BJ (cell line): ENCODE data around the gene GMPS. TPM values are rescaled to one million over a fixed set of nuclear protein-coding genes. Genes with fewer than 3 reads are reported as not detected.
"Not testable (repeated sequence)": the region's sequence is repeated elsewhere in the genome, so short reads cannot be mapped to it uniquely, and the experiment has no call there.

ENCODE experiments used
- CTCF ChIA-PET: fragments of 350-600 bp; formaldehyde crosslinking; extraction: SDS; loops from one replicate; lab custom pipeline; 2021; ENCODE audit warnings: antibody characterized with exemption, inconsistent platforms; lab: Yijun Ruan, JAX
- POLR2A ChIA-PET: fragments of 300-600 bp; sonication (Branson Sonifier 250); formaldehyde crosslinking; extraction: SDS; loops from one replicate; lab custom pipeline; 2021; ENCODE audit warnings: antibody characterized with exemption; lab: Charles Lee
- DNase-seq: peaks from one replicate; pipeline ENCODE4 v3.0.0-alpha.2; 2011; ENCODE audit warnings: low read depth
- H3K27me3 ChIP-seq: 2 replicates; pipeline ENCODE4 v1.6.0; 2011; ENCODE audit warnings: low read length; ENCODE audit not compliant: control insufficient read depth, insufficient read depth
- H3K36me3 ChIP-seq: 2 replicates; pipeline ENCODE4 v1.5.1; 2011; ENCODE audit warnings: low read length; ENCODE audit not compliant: control insufficient read depth, insufficient read depth
- H3K4me3 ChIP-seq: 2 replicates; pipeline ENCODE4 v1.5.1; 2011; ENCODE audit warnings: low read depth, mild to moderate bottlenecking, control low read depth, low read length
- CTCF ChIP-seq: IDR thresholded peaks from 2 replicates; pipeline ENCODE4 v1.5.1; 2011; ENCODE audit warnings: low read depth, mild to moderate bottlenecking, control low read depth, inconsistent platforms, low read length, moderate library complexity; ENCODE audit not compliant: insufficient read depth
- polyA minus RNA-seq: library from RNA; depleted of rRNA, polyadenylated mRNA; stranded (reverse); fragments of >200 nt; gene quantifications from 2 replicates; pipeline ENCODE4 v1.2.3, GENCODE V29; 2011; rRNA and poly(A)+ RNA removed
- polyA plus RNA-seq: library from polyadenylated mRNA; depleted of rRNA; stranded (reverse); fragments of >200 nt; gene quantifications from 2 replicates; pipeline ENCODE4 v1.2.3, GENCODE V29; 2011; rRNA removed

Gene GMPS
- 13.6 and 32.1 TPM in 2 replicates for polyA plus RNA-seq
- 17.4 and 24.8 TPM in 2 replicates for polyA minus RNA-seq

- CTCF ChIA-PET, result interaction anchor here (0.7 to 1.2 kb wide), 3 partner anchors 9 to 102 kb away, joined by 3 read pairs; no protein-coding TSS in a partner anchor
- Histone ChIP-seq H3K36me3 (no peaks in the 10 kb centered on the region), H3K4me3 (peak within 1 kb of the TSS; percentile 99), H3K27me3 (no peaks in the 10 kb centered on the region)
- POLR2A ChIA-PET, result interaction anchor here (0.6 kb wide), 2 partner anchors 605 to 736 kb away, joined by 3 to 11 read pairs; no protein-coding TSS in a partner anchor
- DNase-seq, result peak; percentile 61
- TF ChIP-seq CTCF, result peak; percentile 14; the same call in 1 of the 2 replicates
Measured at GRCh38 chr3:155870133-155870944, at the start of gene GMPS. Gene GMPS (plus strand): TSS chr3:155870650. CDS start chr3:155870871, 221 bp downstream.

GRCh38 chr3:155828490-155829098 is 41.9 kb upstream of the GMPS start:
- POLR2A ChIA-PET, H3K27me3 ChIP-seq, DNase-seq, H3K36me3 ChIP-seq, H3K4me3 ChIP-seq: not testable (repeated sequence)
- CTCF ChIA-PET, result interaction anchor here (1.6 to 1.8 kb wide), 2 partner anchors 22 to 23 kb away, joined by 7 read pairs; partner anchors contain the start of gene C3orf33

GRCh38 chr3:155835341-155836071 is 34.9 kb upstream of the GMPS start:
- POLR2A ChIA-PET, result no interaction called here
- CTCF ChIA-PET, result interaction anchor here (1.2 kb wide), 1 partner anchor 30 kb away, joined by 4 read pairs; the partner anchor contains the start of gene C3orf33
- TF ChIP-seq CTCF, result no peak
- DNase-seq, result no peak
- no peaks in the 10 kb centered on the region; the same call in 1 of the 2 replicates for H3K36me3 ChIP-seq
- no peak overlapping the region for H3K4me3 ChIP-seq
- no peaks in the 10 kb centered on the region for H3K27me3 ChIP-seq

- POLR2A ChIA-PET, result no interaction called here
- no peak for DNase-seq
- no peak for TF ChIP-seq CTCF
- CTCF ChIA-PET, result interaction anchor here (0.6 to 1.2 kb wide), 3 partner anchors 10 to 38 kb away, joined by 3 to 6 read pairs (median 3); partner anchors contain the start of gene C3orf33
- no peaks in the 10 kb centered on the region for H3K27me3 ChIP-seq
- no peaks in the 10 kb centered on the region for H3K36me3 ChIP-seq
- no peak overlapping the region for H3K4me3 ChIP-seq
Measured at GRCh38 chr3:155843569-155843968, 26.9 kb upstream of the GMPS start.

GRCh38 chr3:155846119-155846518 is 24.3 kb upstream of the GMPS start:
- POLR2A ChIA-PET, result no interaction called here
- Histone ChIP-seq H3K36me3 (no peaks in the 10 kb centered on the region), H3K27me3 (no peaks in the 10 kb centered on the region), H3K4me3 (no peak overlapping the region)
- no peak for TF ChIP-seq CTCF
- CTCF ChIA-PET, result interaction anchor here (2.3 kb wide), 1 partner anchor 40 kb away, joined by 5 read pairs; the partner anchor contains the start of gene C3orf33
- no peak for DNase-seq
